HG03103 (cell line): Measurements from ENCODE around the gene ELFN1.

Source experiments
- ATAC-seq: cut with Tn5 transposase; IDR thresholded peaks from one replicate; pipeline ENCODE4 v1.9.1; 2021; ENCODE audit warnings: low read depth; ENCODE audit not compliant: unreplicated experiment

The ELFN1 gene

DNA sequence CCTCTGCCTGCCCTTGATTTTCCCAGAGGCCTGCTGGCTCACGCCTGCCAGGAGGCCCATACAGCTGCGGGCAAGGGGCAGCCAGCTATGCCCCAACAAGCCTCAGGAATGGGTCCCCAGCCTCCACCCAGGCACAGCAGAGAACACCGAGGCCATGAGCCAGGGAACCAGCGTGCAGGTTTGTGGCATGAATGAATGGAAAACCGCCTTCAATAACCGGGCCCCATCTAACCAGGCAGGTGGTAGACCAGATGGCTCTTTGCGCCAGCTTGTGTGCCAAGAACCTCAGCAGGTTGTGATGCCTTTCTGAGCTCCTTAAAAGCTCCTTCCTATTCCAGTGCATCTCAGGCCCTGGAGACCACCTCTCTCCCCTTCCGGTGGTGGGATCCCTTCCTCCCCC is 50.2 kb downstream of the ELFN1 start:
- ATAC-seq: no peak

DNA sequence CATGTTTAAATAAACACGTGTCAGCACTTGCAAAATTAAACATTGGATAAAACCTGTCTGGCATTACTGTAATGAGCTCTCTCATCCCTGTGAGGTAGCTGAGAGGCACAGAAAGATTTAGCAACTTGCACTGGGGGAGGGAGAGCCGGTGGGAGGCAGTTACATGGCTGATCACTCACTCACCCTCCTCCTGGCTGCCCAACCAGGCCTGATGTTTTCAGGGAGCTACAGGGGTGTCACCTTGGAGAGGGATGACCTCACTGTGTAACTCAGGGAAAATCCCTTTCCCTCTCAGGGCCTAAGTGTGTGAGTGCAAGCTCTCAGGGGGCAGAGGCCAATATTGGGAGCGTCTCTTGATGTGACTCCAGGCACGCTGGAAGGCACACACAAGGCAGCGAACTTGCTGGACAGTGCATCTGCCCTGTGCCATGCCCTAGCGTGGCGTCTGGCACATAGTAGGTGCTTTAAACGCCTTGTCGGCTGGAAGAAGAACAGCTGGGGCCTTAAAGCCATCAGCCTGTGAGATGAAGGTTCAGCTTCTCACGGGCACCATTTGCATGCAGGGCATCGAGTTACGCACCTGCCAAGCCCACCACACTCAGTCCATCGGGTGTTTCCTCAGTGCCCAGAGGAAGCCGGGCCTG is 51.1 kb downstream of the ELFN1 start:
- ATAC-seq: no peak

DNA sequence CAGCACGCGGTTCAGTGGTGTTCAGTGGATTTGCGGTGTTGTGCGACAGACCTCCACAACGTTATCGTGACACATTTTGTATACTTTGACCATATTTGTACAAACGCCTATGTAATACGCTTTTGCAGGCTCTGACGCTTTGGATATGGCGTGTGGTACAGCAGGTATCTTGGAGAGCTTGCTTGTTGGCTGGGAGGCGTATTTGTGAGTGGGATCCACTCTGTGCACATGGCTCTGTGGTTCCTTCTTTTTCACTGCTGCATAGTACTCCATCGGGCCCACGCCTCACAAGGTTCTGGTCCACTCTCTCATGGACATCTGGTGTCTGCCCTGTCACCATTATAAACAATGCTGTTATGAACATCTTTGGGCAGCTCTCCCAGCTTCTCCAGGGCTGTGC is 53.2 kb downstream of the ELFN1 start:
- no peak for ATAC-seq

DNA sequence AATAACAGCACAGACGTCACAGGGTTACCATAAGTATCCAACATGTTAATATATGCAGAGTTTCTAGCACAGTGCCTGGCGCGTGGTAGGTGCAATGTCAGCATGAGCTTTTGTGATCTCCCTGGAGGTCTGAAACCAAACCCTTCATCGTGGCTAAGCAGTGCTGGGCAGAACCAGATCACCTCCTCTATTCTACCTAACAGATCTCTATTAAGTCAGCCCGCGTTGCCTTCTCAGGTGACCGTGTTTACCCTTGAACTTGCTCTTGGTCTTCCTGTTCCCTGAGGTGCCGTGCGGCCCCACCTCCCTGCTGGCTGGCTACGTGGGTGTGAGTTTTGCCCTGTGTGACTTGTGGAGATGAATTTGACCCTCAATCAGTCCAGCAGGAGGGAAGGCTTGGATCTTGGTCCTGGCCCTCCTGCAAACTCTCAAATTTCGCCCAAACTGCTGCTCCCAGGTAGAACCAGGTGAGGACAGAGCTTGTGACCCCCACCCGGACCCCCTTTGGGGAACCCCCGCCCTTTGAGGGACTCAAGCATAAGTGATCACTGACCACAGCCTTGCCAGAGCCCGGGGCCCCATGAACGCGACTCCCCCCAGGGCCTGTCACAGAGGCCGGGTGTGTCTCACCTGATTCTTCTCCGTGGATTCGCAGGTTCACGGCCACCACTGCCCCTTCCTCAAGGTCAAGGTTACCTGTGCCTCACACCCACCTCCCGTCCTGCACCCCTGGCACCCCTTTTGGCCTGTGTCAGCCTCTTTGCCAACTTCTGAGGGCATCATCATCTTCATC is 54.2 kb downstream of the ELFN1 start:
- ATAC-seq: no peak

GRCh38 chr7:1725199-1725690 is 55.2 kb downstream of the ELFN1 start:
- ATAC-seq: no peak

DNA sequence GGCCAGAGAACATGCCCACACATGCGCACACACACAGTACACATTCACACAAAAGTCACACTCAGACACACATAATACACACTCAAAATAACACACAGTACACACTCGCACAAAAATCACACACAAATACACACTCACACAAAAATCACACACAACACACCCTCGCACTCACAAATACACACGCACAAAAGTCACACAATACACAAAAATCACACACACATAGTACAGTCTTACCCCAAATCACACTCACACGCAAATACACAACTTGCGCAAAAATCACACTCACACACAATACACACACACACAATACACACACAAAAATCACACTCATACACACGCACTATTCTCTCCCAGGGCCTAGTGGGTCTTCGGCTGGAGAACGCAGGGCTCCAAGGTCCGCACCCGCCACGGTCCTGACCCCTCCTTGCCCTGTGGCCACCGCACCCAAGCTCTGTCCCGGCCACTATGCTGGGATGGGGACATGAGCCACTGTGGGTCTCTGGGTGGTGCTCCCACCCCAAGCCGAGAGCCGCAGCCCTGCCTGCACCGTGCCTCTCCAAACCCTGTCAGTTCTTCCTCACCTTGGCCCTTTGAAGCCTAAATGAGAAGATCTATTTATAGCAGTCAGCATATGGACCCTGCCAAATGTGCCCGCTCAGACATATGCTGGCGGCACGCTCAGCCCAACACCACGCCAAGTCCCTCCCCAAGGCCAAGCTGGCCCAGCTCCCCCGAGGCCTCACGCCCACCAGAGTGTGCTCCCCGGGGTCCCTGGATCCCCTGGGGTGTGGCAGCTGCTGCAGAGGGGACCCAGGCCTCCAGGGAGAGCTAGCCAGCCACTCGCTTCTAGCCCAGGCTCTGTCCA is 55.9 kb downstream of the ELFN1 start:
- no peak for ATAC-seq

GRCh38 chr7:1727079-1727478 is 57.0 kb downstream of the ELFN1 start:
- no peak for ATAC-seq

DNA sequence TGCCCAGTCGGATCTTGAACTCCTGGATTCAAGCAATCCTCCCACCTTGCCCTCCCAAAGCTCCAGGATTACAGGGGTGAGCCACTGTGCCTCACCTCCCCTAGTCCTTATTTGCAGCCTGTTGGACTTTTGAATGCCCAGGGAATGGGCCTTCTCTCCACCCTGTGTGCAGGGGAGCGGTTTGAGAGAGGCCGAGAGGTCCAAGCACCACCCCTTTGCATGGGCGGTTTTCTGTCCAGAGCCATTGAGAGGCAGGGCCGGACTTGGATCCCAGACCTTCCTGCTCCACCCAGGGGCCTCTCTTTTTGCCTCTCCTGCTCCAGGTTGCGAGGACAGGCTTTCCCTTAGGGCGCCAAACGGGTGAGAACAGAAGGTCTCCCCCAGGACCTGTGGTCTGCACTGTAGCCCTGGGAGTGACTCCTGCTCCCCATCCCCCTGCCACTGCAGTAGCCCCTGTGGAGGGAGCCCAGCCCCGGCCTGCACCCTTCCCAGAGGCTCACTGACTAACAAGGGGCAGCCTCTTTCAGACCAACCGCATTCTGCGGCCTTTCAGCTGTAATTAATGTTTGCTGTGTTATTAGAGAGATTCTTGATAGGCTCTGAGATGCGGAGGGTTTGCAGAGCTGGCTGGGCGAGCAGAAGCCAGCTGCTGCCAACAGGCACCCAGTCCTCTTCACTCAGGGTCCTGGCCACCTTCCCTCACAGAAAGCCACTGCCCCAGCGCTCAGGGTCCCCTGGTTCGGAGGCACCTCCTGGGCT is 57.9 kb downstream of the ELFN1 start:
- ATAC-seq: no peak

DNA sequence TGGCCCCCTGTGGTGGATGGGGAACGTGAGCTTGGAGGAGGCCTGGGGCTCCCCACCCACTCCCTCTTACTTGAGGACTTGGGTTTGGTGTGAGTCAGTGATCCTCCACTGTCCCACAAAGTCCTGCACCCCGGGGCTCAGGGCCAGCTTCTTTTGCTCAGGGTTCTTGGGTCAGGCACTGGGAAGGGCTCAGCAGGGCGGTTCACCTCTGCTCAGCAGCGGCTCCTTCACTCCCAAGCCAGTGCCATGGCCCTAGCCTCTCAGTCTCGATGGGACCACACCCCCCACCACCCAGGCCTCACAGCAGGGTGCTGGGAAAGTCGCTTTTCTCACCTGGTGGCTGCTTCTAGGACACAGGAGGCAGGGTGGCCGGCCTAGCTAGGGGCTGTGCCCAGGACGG is 59.1 kb downstream of the ELFN1 start:
- no peak for ATAC-seq

DNA sequence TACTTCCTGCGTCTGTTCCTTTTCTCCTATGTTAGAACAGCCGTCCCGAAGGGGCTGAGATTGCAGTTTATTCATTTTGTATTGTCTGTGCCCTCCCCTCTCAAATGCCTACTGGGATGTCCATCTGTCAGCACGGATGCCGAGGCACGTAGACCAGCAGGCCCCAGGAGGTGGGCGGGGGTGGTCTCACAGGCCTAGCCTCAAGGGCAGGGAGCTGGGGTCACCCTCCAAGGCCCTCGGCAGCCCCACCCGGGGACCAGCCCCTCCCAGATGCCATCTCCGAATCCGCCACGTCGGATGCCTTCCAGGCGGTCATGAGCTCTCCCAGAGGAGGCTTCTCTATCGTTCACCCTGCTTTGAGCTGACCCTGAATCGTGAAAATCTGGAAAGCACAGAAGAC is 59.7 kb downstream of the ELFN1 start:
- no peak for ATAC-seq

DNA sequence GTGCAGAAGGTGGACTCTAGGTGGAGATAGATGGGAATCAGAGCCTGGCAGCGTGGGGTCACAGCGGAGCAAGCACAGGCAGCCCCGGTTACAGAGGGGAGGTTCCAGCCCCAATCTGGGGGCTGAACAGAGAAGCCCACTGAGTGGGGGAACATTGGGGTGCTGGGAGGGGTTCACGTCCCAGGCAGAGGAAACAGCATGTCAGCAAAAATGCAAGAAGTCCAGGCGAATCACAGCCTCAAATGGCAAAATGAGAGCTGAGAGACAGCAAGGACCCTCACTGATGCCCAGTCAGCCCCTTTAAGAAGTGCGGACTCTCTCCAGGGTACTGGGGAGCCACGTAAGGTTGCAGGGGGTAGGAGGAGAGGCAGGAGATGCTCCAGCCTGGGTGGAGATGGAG is 62.0 kb downstream of the ELFN1 start:
- ATAC-seq: no peak

- ATAC-seq: no peak
Measured at GRCh38 chr7:1732645-1733044, 62.6 kb downstream of the ELFN1 start.

- no peak for ATAC-seq
Measured at GRCh38 chr7:1733206-1733907, 63.3 kb downstream of the ELFN1 start.

DNA sequence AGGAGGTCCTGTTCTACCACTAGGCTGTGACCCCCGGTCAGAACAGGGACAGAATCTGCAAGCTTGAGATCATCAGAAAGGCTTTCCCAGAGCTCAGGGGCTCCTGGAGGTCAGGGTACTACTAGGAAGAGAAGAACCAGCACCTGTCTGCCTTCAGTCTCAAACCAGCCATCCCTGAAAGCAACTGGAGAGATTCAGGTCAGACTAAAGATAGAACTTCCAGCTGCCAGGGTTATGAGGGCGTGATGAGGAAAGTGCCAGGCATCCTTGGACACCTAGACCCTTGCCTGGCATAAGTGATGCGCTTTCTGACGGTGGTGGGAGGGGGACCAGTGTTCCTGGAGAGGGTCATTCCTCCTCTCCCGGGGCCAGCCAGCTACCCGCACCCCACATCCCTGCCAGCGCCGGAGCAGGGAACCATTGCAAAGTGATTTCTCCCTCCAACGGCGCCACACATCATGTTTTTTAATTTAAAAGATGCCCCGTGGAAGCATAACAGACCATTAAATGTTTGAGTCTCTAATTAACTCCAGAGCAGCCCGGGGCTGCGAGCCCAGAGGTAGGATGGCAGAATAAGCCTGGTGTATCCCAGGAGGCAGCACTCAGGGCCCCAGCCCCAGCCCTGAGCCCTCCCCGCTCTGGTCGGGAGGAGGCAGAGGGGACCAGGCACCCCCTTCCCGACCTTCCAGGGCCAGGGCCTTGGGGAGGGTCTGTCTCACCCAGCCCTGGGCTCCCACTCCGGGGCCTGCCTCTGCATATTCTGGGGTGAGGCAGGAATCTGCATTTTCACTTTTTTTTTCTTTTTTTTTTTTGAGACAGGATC is 64.0 kb downstream of the ELFN1 start:
- ATAC-seq: no peak

DNA sequence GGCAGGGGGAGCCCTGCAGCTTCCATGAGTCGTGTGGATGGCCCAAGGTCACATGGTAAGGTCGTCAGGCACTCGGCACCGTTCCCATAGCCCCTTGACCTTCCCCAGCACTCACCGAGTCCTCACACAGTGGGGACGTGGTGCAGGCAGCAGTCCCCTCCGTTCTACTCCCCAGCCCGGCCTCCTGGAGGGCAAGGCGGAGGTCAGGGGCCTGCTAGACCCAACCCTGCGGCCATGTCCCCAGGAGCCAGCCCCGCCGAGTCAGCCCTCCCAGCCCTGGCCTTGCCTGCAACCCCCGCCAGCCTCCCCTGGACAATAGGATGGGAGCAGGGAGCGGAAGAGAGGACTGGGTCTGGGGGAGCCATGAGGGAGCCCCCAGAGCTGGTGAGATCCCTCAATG is 65.2 kb downstream of the ELFN1 start:
- ATAC-seq: no peak

- ATAC-seq: no peak
Measured at GRCh38 chr7:1735806-1736483, 65.9 kb downstream of the ELFN1 start.

- no peak for ATAC-seq
Measured at GRCh38 chr7:1736484-1736817, 66.4 kb downstream of the ELFN1 start.

DNA sequence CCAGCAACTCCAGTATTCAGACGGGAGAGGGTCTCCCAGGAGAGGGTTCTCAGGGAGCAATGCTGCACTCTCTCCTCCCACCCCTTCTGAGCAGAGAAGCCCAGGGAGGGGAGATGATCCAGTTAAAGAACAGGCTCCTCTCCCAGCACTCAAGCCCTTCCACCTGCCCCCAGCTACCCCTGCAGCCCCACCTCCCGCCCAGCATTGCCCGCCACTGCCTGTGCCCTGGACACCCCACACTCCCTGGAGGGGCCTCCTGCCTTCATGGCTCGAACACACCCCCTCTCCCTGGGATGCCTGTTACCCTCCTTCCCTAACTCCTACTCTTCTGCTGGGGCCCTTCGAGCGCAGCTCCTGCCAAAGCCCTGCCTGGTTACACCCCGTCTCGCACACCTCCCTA is 66.8 kb downstream of the ELFN1 start:
- ATAC-seq: no peak

DNA sequence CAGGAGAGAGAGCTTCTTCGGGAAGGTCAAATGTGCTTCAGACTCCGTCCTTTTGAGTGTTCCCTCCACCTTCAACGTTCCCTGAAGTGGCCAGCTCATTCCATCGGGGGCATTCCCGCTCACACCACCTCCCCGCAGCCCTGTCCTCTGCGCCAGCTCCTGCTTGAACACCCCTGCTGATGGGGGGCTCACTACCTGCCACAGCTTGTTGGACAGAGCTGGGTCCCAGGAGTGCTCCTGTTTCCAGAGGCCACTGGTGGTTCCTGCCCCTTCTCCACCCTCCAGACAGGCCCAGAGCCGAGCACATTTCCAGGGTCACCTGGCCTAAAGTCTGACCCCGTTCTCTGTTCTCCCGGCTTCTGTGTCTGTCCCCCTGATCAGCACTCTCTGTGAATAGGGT is 67.4 kb downstream of the ELFN1 start:
- ATAC-seq: no peak
